Prostate gland (tissue), 2 donors: ENCODE data around the gene CFAP99. TPM values are rescaled to one million over a fixed set of nuclear protein-coding genes. Genes with fewer than 3 reads are reported as not detected.

Experiments used
- DNase-seq: peaks from one replicate; pipeline ENCODE4 v3.0.0-alpha.2; 2019; ENCODE audit warnings: low spot score
- H3K27ac ChIP-seq, 2 donors: fragments of 200-600 bp; sonication (generic); 2 replicates each; pipeline ENCODE4 v1.5.1; 2017 to 2019
- H3K27me3 ChIP-seq: fragments of 200-600 bp; sonication (generic); replicated peaks from 2 replicates; pipeline ENCODE4 v1.5.1; 2019; ENCODE audit not compliant: insufficient read depth
- H3K36me3 ChIP-seq, 2 donors: fragments of 200-600 bp; sonication (generic); 1 replicate in 1 of 2; 2 replicates in 1 of 2; pipeline versions ENCODE4 v1.5.1 to v1.8.1; 2017 to 2019
- H3K4me1 ChIP-seq: fragments of 200-600 bp; sonication (generic); replicated peaks from 2 replicates; pipeline ENCODE4 v1.5.1; 2019
- H3K4me3 ChIP-seq, 2 donors: fragments of 200-600 bp; sonication (generic); 2 replicates each; pipeline ENCODE4 v1.5.1; 2017 to 2019
- H3K9me3 ChIP-seq: fragments of 200-600 bp; sonication (generic); 2 replicates; pipeline ENCODE4 v1.5.1; 2017
- CTCF ChIP-seq, 4 experiments: fragments of 200-600 bp in 2 of 4; fragments of 450-650 bp in 2 of 4; sonication (generic) in 2 of 4; IDR thresholded peaks; 1 replicate in 3 of 4; 2 replicates in 1 of 4; pipeline ENCODE4 v1.5.1; 2016 to 2019; ENCODE audit warnings: antibody characterized with exemption in 4 of 4, mild to moderate bottlenecking in 2 of 4, moderate library complexity in 2 of 4
- POLR2A ChIP-seq: fragments of 450-650 bp; IDR thresholded peaks from one replicate; pipeline ENCODE4 v1.6.1; 2016; ENCODE audit warnings: antibody characterized with exemption, mild to moderate bottlenecking
- POLR2AphosphoS5 ChIP-seq: sonication (generic); formaldehyde crosslinking; IDR thresholded peaks from one replicate; pipeline ENCODE4 v1.6.1; 2017; ENCODE audit warnings: antibody characterized with exemption
- WGBS: methylation state at CpG from one replicate; pipeline ENCODE4 v1.1.5; 2018; 5-methylcytosine and 5-hydroxymethylcytosine counted together
- intact Hi-C: fragments of 100-400 bp; cut with DNase I; formaldehyde crosslinking; loops from one replicate; pipeline ENCODE4 v1.14.2; 2022
- total RNA-seq, 2 donors: library from RNA; depleted of rRNA; stranded (reverse); fragments of >200 nt; gene quantifications; one replicate each; pipeline ENCODE4 v1.1.0, GENCODE V29; 2016

CFAP99 gene
- total RNA-seq, 2 donors from 2014 or later: 0.18 to 7.4 TPM

- WGBS: 96% methylated on average over 17 of the region's 17 CpGs
Measured at GRCh38 chr4:2394528-2394927, 24.2 kb upstream of the CFAP99 start.

GRCh38 chr4:2395038-2395437, 23.7 kb upstream of the CFAP99 start:
- no peaks in the 10 kb centered on the region for H3K9me3 ChIP-seq
- DNase-seq: no peak
- H3K27ac ChIP-seq: no peak overlapping the region
- no peaks in the 10 kb centered on the region for H3K36me3 ChIP-seq
- H3K4me3 ChIP-seq: no peak overlapping the region
- no peaks in the 10 kb centered on the region for H3K27me3 ChIP-seq
- no peaks in the 10 kb centered on the region for H3K4me1 ChIP-seq
- TF ChIP-seq POLR2A: no peak
- TF ChIP-seq CTCF (IDR thresholded peaks at IDR 0.05): no peak
- no peak for TF ChIP-seq POLR2AphosphoS5
- intact Hi-C loops: no loop called here
- 85% methylated on average over 9 of the region's 9 CpGs for WGBS

More at GRCh38 chr4:2394528-2394927, 24.2 kb upstream of the CFAP99 start:
- Histone ChIP-seq H3K27me3 (no peaks in the 10 kb centered on the region), H3K4me1 (no peaks in the 10 kb centered on the region), H3K9me3 (no peaks in the 10 kb centered on the region), H3K36me3 (no peaks in the 10 kb centered on the region), H3K4me3 (no peak overlapping the region), H3K27ac (no peak overlapping the region)
- no peak for DNase-seq
- intact Hi-C loops: no loop called here
- TF ChIP-seq POLR2AphosphoS5 (no peak), POLR2A (no peak), CTCF (IDR thresholded peaks at IDR 0.05) (no peak)

- no peaks in the 10 kb centered on the region for H3K36me3 ChIP-seq
- H3K27ac ChIP-seq: no peak overlapping the region
- intact Hi-C loops: no loop called here
- TF ChIP-seq POLR2A: no peak
- TF ChIP-seq CTCF (IDR thresholded peaks at IDR 0.05): no peak
- TF ChIP-seq POLR2AphosphoS5: no peak
- no peaks in the 10 kb centered on the region for H3K27me3 ChIP-seq
- H3K9me3 ChIP-seq: no peaks in the 10 kb centered on the region
- no peak for DNase-seq
- no peaks in the 10 kb centered on the region for H3K4me1 ChIP-seq
- WGBS: 88% methylated on average over 9 of the region's 9 CpGs
- no peak overlapping the region for H3K4me3 ChIP-seq
Measured at GRCh38 chr4:2395584-2395983, 23.2 kb upstream of the CFAP99 start.

- TF ChIP-seq POLR2AphosphoS5 (no peak), POLR2A (no peak), CTCF (IDR thresholded peaks at IDR 0.05) (no peak)
- Histone ChIP-seq H3K4me1 (no peaks in the 10 kb centered on the region), H3K36me3 (no peaks in the 10 kb centered on the region), H3K27me3 (no peaks in the 10 kb centered on the region), H3K9me3 (no peaks in the 10 kb centered on the region), H3K4me3 (no peak overlapping the region), H3K27ac (no peak overlapping the region)
- WGBS: 84% methylated on average over 21 of the region's 21 CpGs
- intact Hi-C loops: no loop called here
- no peak for DNase-seq
Measured at GRCh38 chr4:2396781-2397368, 21.9 kb upstream of the CFAP99 start.

- WGBS: 74% methylated on average over 20 of the region's 20 CpGs
- TF ChIP-seq POLR2AphosphoS5 (no peak), POLR2A (no peak), CTCF (IDR thresholded peaks at IDR 0.05) (no peak)
- intact Hi-C loops: no loop called here
- Histone ChIP-seq H3K4me1 (no peaks in the 10 kb centered on the region), H3K4me3 (no peak overlapping the region), H3K27ac (no peak overlapping the region), H3K36me3 (no peaks in the 10 kb centered on the region), H3K9me3 (no peaks in the 10 kb centered on the region), H3K27me3 (no peaks in the 10 kb centered on the region)
- DNase-seq: no peak
Measured at GRCh38 chr4:2397596-2398379, 21.0 kb upstream of the CFAP99 start.
